Ovary (tissue), 3 donors: Measurements from ENCODE around the gene RNF111.

ENCODE experiments used
- CTCF ChIP-seq, 3 donors: fragments of 450-650 bp in 2 of 3; fragments of 200-600 bp in 1 of 3; IDR thresholded peaks; one replicate each; pipeline versions ENCODE4 v1.5.1 to v1.8.0; 2016 to 2022; ENCODE audit warnings: antibody characterized with exemption in 3 of 3, mild to moderate bottlenecking in 1 of 3
- EP300 ChIP-seq: sonication (generic); formaldehyde crosslinking; IDR thresholded peaks from one replicate; pipeline ENCODE4 v1.6.1; 2017; ENCODE audit warnings: antibody characterized with exemption
- POLR2A ChIP-seq: fragments of 450-650 bp; IDR thresholded peaks from one replicate; pipeline ENCODE4 v1.6.1; 2017; ENCODE audit warnings: antibody characterized with exemption, mild to moderate bottlenecking, moderate library complexity
- donor health status: DM: no; HTN: no; CAD: no.

GRCh38 chr15:58977887-58978286 is 9.6 kb upstream of the RNF111 start:
- TF ChIP-seq CTCF (IDR thresholded peaks at IDR 0.05), result no peak
- no peak for TF ChIP-seq POLR2A
- TF ChIP-seq EP300, result no peak
